Activated T-helper 1 cell treated with anti-CD3 and anti-CD28 coated beads, Interleukin-12 subunit alpha, Interleukin-12 subunit beta, Interleukin-2, Interleukin-4 antibody, amounts not matched to agents 30 ng/mL and 10 ng/mL and 1 ng/mL, durations not matched to agents 14 hours and 24 hours and 36 hours (primary cell): ENCODE measurements around the gene MYL7. TPM values are rescaled to one million over a fixed set of nuclear protein-coding genes. Genes with fewer than 3 reads are reported as not detected.

Source experiments
- DNase-seq: peaks from one replicate; pipeline ENCODE4 v3.0.0; 2021; ENCODE audit warnings: low spot score
- H3K27ac Mint-ChIP-seq: one replicate; pipeline ENCODE4 v1.8.0; 2021; ENCODE audit warnings: mild to moderate bottlenecking, mixed read lengths
- H3K27me3 Mint-ChIP-seq: one replicate; pipeline ENCODE4 v1.8.0; 2022; ENCODE audit warnings: mild to moderate bottlenecking, moderate library complexity, mixed read lengths; ENCODE audit not compliant: insufficient read depth
- H3K36me3 Mint-ChIP-seq: one replicate; pipeline ENCODE4 v1.8.0; 2021; ENCODE audit warnings: low read depth, mixed read lengths
- H3K4me1 Mint-ChIP-seq: one replicate; pipeline ENCODE4 v1.8.0; 2021; ENCODE audit warnings: low read depth, mixed read lengths
- H3K4me3 Mint-ChIP-seq: one replicate; pipeline ENCODE4 v1.8.0; 2021; ENCODE audit warnings: mild to moderate bottlenecking, moderate library complexity, mixed read lengths
- H3K9me3 Mint-ChIP-seq: one replicate; pipeline ENCODE4 v1.8.0; 2021; ENCODE audit warnings: mixed read lengths
- intact Hi-C: fragments of 100-400 bp; cut with micrococcal nuclease; formaldehyde crosslinking; loops from one replicate; pipeline ENCODE4 v1.15.1; 2024
- total RNA-seq: library from RNA; stranded (reverse); gene quantifications from 2 replicates; pipeline ENCODE4 v1.2.3, GENCODE V29; 2022

MYL7 gene
- total RNA-seq, 1 donor from 2014 or later = not detected

DNA sequence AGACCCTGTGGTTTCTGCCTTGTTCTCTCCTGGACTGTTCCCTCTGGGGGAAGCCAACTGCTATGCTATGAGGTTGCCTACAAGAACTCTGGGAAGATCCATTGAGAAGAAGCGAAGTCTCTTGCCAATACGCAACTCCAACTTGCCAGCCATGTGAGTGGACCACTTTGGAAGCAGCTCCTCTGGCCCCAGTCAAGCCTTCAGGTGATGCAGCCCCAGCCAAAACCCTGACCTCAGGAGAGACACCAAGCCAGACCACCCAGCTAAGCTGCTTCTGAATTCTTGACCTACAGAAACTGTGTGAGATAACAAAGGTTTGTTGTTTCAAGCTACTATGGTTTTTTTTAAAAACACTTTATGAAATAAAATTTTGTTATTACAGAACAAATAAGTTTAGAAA lies 20.2 kb upstream of the MYL7 start:
- H3K36me3 Mint-ChIP-seq = no peaks in the 10 kb centered on the region
- DNase-seq = no peak
- intact Hi-C loops = no loop called here
- H3K27ac Mint-ChIP-seq = no peak overlapping the region
- H3K4me1 Mint-ChIP-seq = no peaks in the 10 kb centered on the region
- no peak overlapping the region for H3K4me3 Mint-ChIP-seq
- no peaks in the 10 kb centered on the region for H3K9me3 Mint-ChIP-seq
- peaks cover 6% of the 10 kb centered on the region for H3K27me3 Mint-ChIP-seq

DNA sequence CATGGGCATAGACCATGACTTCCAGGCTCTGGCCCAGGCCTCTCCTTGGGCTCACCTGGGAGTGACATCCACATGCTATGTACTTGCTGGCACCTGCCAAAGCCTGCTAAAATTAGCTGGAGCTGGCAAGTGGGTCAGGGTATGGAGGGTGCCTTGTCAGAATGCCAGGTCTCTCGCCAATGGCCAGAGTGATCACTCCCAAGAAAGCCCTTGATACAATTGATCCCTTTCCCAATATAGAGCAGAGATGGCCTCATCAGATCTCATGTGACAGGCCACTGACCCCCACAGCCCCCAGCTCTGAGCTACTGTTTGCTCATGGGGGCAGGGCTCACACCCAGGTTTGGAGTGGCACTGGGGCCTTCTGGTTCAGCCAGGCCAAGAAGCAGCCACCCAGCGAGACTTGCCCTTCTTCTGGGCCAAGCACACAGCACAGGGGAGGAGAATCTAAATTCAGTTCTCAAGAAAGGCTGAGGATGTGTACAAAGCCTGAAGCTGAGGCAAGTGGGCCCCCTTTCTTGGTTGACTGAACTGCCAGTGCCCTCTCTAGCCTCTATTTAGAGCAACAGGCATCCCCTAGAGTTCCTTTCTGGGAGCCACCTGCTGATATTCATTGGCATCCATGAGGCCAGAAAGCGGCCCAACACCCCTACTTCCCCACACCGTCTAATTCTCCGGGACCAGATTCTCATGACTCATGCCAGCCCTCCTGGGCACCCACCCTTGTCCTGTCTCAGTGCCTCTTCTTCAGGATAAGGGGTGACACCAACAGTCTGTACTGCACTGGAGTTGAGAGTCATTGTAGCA lies 18.9 kb upstream of the MYL7 start:
- H3K27me3 Mint-ChIP-seq = peaks cover 6% of the 10 kb centered on the region
- no peak overlapping the region for H3K27ac Mint-ChIP-seq
- H3K4me1 Mint-ChIP-seq = no peaks in the 10 kb centered on the region
- H3K4me3 Mint-ChIP-seq = no peak overlapping the region
- no peaks in the 10 kb centered on the region for H3K9me3 Mint-ChIP-seq
- intact Hi-C loops = no loop called here
- no peaks in the 10 kb centered on the region for H3K36me3 Mint-ChIP-seq
- DNase-seq = no peak

DNA sequence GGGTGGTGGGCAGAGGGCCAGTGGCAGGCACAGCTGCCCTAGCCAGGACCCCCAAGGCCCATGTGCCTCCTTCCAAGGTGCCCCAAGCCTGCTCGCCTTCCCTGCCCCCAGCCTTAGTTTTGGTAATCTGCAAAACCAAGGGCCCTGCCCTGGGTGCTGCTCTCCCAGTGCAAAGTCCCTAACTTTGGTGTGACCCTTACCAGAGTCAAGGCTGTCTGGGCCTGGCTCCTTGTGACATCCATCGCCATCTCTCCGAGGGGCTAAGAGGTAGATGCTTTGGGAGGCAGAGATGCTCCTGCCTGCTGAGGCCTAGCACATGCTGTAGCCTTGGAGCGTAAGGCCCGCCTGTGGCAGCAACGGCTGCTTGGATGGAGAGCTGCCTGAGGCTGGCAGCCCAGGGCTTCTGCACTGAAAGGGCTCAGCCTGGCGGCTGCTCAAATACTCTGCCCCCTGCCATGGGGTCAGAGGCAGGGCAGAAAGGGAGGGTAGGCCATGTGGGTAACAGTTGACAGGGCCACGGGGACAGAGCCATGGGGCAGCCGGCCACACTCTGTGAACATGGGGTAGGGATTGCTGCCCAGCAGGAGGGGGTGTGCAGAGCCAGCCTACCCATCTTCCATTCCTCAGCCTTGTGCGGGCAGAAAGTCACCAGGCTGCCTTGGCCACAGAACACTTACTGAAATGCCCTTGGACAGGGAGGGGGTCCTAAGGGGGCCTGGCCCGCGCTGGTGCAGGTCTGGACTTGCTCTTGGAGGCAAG lies 17.9 kb upstream of the MYL7 start:
- Mint-ChIP-seq H3K27ac (no peak overlapping the region), H3K4me1 (no peaks in the 10 kb centered on the region), H3K27me3 (peaks cover 5% of the 10 kb centered on the region), H3K4me3 (no peak overlapping the region), H3K36me3 (no peaks in the 10 kb centered on the region), H3K9me3 (no peaks in the 10 kb centered on the region)
- DNase-seq = no peak
- intact Hi-C loops = no loop called here

DNA sequence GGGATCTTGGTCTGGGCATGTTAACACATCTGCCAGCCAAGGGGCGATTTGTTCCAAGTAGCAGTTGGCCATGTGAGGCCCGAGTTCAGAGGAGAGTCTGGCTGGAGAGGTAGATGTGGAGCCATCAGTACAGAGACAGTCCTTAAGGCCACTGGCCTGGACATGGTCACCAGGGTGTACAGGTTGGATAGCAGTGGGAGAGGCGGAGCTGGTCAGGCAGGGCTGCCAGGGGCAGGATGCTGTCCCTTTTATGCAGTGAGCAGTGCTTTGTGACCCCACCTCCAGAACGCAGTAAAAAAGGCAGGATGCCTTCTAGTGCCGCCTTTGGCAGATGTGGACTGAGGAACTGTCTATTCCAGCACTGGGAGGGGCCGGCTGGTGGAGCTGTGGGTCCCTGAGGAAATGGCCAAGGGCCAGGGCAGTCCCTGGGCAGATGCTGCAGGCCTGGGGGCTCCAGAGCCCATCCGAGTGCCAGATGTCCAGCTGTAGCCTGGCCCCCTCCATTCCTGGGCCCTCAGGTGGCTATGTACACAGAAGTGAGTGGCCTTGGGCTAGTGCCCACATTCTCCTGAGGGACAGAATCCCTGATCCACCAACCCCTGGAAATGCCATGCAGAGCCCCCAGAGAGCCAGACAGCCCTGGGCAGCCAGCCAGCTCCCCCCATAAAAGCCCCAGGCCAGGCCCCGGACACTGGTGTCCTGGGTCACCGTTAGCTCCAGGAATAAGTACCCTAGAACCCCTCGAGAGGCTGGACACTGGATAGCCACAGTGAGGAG lies 17.2 kb upstream of the MYL7 start:
- peaks cover 3% of the 10 kb centered on the region for H3K27me3 Mint-ChIP-seq
- intact Hi-C loops = no loop called here
- no peaks in the 10 kb centered on the region for H3K9me3 Mint-ChIP-seq
- H3K4me3 Mint-ChIP-seq = no peak overlapping the region
- no peak for DNase-seq
- no peaks in the 10 kb centered on the region for H3K36me3 Mint-ChIP-seq
- no peak overlapping the region for H3K27ac Mint-ChIP-seq
- no peaks in the 10 kb centered on the region for H3K4me1 Mint-ChIP-seq

DNA sequence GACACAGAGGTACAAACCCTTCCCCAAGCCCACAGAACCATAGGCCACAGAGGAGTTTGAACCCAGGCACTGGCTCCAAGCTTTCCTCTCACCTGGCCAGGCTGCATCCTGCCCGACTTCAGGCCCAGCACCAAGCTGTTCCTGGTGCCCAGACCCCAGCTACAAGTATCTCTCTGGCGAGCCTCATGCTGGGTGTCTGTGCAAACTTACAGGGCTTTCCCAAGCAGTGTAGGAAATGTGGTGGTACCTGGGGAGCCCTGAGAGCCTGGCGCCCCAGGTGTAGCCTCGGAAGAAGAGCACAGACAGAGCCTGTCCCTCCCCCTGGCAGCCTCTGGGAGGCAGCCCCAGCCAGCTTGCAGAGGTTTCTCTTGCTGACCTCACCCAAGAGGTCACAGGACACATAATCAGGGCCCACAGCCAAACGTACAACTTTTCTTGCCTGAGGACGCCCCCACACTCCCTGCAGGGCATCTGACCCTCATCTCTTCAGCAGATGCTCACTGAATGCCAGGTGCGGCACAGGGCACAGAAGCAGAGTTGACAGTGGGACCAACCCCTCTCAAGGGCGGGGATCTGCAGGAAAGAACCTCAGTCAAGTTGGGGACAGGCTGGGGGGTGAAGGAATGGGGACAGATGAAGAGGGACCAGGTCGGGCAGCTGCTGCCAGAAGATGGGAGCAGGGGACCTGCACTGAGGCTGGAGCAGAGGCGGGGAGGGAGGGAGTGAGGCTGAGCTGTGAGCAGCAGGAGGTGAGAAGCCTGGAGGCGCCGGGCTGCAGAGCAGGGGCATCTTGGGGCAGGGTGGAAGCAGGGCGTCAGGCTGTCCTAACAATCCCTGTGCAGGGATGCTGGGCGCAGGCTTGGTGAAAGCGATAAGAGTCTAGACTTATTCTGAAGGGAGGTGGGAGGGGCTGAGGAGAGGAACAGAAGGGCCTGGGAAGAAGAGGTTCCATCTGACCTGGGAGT lies 16.3 kb upstream of the MYL7 start:
- no peaks in the 10 kb centered on the region for H3K36me3 Mint-ChIP-seq
- no peaks in the 10 kb centered on the region for H3K4me1 Mint-ChIP-seq
- no peaks in the 10 kb centered on the region for H3K27me3 Mint-ChIP-seq
- DNase-seq = no peak
- intact Hi-C loops = no loop called here
- H3K27ac Mint-ChIP-seq = no peak overlapping the region
- H3K4me3 Mint-ChIP-seq = no peak overlapping the region
- no peaks in the 10 kb centered on the region for H3K9me3 Mint-ChIP-seq

DNA sequence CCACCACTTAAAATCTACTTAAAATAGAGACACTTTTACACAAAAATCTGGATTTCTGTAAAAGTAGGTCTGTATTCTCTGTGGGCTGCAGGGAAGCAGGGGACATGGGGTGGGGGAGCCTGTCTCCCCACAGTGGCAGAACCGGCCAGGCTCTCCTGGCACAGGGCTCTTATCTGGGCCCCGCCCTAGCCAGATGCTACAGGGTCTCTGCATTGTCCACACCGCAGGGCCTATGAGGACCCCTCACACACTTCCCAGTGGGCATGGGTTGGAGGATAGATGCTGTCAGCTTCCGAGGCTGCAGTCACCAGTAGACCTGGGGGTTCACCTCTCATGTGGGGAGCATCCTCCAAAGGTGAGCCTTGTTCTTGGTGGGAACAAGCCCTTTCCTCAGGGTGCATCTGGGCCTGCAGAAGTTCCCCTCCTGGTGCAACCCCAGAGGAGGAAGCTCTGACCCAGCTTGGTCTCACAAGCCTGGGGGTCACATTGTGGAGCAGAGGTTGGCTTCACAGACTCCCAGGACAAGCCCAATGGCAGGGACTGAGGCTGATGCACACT lies 15.4 kb upstream of the MYL7 start:
- intact Hi-C loops = no loop called here
- no peaks in the 10 kb centered on the region for H3K36me3 Mint-ChIP-seq
- H3K9me3 Mint-ChIP-seq = no peaks in the 10 kb centered on the region
- H3K4me1 Mint-ChIP-seq = no peaks in the 10 kb centered on the region
- H3K27ac Mint-ChIP-seq = no peak overlapping the region
- no peak for DNase-seq
- no peak overlapping the region for H3K4me3 Mint-ChIP-seq
- H3K27me3 Mint-ChIP-seq = no peaks in the 10 kb centered on the region

DNA sequence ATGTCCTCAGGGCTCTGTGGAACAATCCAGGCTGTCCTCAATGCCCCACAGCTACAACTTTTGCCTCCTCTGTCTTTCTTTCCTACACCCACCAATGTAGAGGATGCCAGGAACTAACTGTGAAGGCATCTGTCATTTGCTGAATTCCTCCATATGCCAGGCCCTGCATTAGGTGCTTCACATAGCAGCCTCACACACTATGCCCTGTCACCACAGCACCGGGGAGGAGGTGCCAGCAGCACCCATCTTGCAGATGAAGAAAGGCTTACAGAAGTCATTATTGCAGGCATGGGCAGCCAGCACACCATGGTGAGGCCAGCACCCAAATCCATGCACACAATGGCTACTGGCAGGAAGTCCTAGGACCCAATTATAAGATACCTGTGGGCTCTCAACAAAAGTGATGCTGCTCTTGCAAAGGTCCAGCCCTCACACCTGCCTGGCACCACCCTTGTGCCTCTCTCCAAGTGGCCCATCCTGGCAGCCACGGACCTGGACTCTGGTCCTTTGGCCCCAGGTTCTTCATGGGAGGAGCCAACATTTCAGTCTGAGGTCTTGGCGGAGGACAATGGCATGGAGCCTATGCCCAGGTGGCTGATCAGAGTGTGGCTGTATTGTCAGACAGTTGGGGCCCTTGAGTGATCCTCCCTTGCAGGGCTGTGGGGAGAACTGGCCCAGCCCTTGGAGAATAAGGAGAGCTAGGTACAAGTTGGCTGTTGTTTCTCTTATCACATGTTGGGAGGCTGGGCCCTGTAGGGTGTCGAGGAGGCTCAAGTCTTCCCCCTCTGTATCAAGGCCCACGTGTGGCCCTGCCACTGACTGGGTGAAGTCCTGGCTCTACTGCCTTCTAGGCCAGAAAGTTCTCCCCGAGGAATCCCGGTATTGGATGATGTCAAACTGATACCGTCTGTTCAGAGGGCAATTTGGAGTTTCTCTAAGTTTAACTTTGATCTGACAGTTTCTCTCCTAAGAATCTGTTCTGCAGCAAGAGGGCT lies 14.4 kb upstream of the MYL7 start:
- H3K27ac Mint-ChIP-seq = no peak overlapping the region
- no peaks in the 10 kb centered on the region for H3K27me3 Mint-ChIP-seq
- DNase-seq = no peak
- intact Hi-C loops = no loop called here
- H3K4me3 Mint-ChIP-seq = no peak overlapping the region
- H3K36me3 Mint-ChIP-seq = no peaks in the 10 kb centered on the region
- H3K4me1 Mint-ChIP-seq = no peaks in the 10 kb centered on the region
- no peaks in the 10 kb centered on the region for H3K9me3 Mint-ChIP-seq

DNA sequence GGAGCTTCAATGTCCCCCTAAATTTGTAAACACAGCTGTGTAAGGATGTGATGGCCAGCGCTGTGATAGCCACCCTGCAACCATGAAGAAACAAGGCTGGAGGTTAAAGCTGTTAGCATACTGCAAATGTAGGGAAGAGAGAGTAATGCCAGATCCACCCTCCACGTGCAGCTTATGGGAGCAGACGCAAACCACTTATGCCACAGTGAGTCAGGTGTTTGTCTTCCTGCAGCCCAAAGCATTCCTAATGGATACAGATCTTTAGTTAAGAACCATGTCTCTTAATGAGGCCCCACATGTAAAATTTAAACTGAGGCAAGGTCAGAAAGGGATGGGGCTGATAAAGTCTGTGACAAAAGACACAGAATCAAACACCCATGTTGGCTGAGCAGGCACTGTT lies 13.6 kb upstream of the MYL7 start:
- Mint-ChIP-seq H3K4me3 (no peak overlapping the region), H3K36me3 (no peaks in the 10 kb centered on the region), H3K27ac (no peak overlapping the region), H3K9me3 (no peaks in the 10 kb centered on the region), H3K27me3 (no peaks in the 10 kb centered on the region), H3K4me1 (no peaks in the 10 kb centered on the region)
- intact Hi-C loops = no loop called here
- DNase-seq = no peak

DNA sequence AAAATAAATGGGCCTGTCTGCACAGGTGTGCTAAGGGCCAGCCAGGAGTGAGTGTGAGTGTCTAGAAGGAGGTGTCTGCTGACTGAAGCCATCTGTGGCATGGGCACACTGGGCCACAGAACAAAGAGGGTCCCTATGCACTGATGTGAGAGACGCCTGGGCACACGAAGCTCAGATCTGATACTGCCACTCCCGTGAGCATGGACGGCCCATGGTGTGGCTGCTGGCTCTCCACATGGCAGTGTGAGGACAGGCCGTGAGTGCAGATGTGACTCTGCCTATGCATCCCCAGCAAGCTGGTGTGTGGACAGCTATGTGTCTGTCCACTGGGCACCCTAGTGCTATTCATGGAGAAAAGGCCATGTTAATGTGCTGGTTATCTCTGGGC lies 12.8 kb upstream of the MYL7 start:
- no peaks in the 10 kb centered on the region for H3K36me3 Mint-ChIP-seq
- intact Hi-C loops = no loop called here
- no peaks in the 10 kb centered on the region for H3K27me3 Mint-ChIP-seq
- no peak overlapping the region for H3K4me3 Mint-ChIP-seq
- H3K4me1 Mint-ChIP-seq = no peaks in the 10 kb centered on the region
- DNase-seq = no peak
- H3K9me3 Mint-ChIP-seq = no peaks in the 10 kb centered on the region
- H3K27ac Mint-ChIP-seq = no peak overlapping the region

DNA sequence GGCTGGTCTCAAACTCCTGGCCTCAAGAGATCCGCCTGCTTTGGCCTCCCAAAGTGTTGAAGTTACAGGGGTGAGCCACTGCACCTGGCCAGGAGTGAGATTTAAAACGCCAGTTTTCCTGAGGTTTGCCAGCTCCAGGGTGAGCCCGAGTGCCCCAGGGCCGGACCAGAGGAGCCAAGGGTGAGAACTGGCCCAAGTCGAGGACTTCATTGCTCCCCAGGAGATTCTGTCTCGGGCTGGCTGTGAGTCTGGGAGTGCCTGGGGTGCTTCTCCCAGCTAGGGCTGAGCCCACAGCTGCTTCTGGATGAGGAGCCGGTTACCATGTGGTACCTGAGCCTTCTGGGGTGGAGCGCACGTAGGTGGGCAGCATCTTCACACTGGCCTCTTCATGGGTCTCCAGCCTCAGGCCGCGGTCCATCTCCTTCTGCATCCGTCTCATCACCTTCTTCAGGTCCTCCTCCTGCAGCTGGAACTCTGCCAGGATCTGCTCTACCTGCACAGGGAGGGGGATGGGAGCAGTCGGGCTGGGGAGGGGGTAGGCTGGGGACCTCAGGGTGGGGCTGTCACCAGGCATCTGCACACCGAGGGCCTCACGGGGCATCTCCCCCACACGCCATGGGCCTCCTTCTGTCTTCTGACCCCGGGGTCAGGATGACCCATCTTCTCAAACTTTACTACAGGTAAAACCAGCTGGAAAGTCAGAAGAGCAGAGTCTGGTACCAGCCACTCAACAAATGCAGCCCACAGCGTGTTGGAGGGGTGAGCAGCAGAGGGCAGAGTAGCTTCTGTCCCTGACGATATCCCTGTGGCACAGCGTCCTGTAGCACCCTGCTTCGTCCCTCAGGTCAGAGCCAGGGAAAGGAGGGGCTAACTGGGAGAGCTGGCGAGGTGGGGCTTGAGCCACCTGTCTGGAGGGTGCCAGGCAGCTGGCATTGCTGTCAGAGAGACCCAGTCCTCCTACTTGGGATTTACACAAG lies 12.1 kb upstream of the MYL7 start:
- no peaks in the 10 kb centered on the region for H3K4me1 Mint-ChIP-seq
- no peaks in the 10 kb centered on the region for H3K36me3 Mint-ChIP-seq
- no peak for DNase-seq
- no peak overlapping the region for H3K4me3 Mint-ChIP-seq
- H3K27me3 Mint-ChIP-seq = no peaks in the 10 kb centered on the region
- intact Hi-C loops = no loop called here
- H3K27ac Mint-ChIP-seq = no peak overlapping the region
- no peaks in the 10 kb centered on the region for H3K9me3 Mint-ChIP-seq
